ENCODE measurements around the gene DIAPH3. TPM values are rescaled to one million over a fixed set of nuclear protein-coding genes. Genes with fewer than 3 reads are reported as not detected.
"Not testable (repeated sequence)": the region's sequence is repeated elsewhere in the genome, so short reads cannot be mapped to it uniquely, and the experiment has no call there.

DIAPH3 gene
- total RNA-seq (2014; rRNA removed; shearing (Covaris generic)): 33.9 and 44.6 TPM in 2 replicates

GRCh38 chr13:60163478-60164233, at the start of gene DIAPH3:
TSS of gene DIAPH3 (minus strand) at chr13:60163928. CDS start at chr13:60163766, 162 bp downstream.
- DNase-seq (ENCODE audit: low read depth in 1 of 2, low spot score in 2 of 2): peak; percentile 89 to 96
- Histone ChIP-seq H3K27ac (peak within 1 kb of the TSS; percentile 99), H3K27me3 (replicated peaks) (no peaks in the 10 kb centered on the region), H3K4me1 (replicated peaks) (peaks cover 23% of the 10 kb centered on the region), H3K9me3 (replicated peaks) (no peaks in the 10 kb centered on the region), H3K4me3 (peak within 1 kb of the TSS; percentile 81), H3K36me3 (peaks cover 25% of the 10 kb centered on the region)

GRCh38 chr13:60213236-60213744, 49.6 kb upstream of the DIAPH3 start:
- no peak for DNase-seq (ENCODE audit: low read depth in 1 of 2, low spot score in 2 of 2)
- Histone ChIP-seq H3K4me1 (replicated peaks) (no peaks in the 10 kb centered on the region), H3K4me3 (no peak overlapping the region)

GRCh38 chr13:60211548-60211947, 47.8 kb upstream of the DIAPH3 start:
- no peak for DNase-seq (ENCODE audit: low read depth in 1 of 2, low spot score in 2 of 2)
- no peaks in the 10 kb centered on the region for H3K4me1 ChIP-seq (replicated peaks)
- no peaks in the 10 kb centered on the region for H3K9me3 ChIP-seq (replicated peaks)
- no peaks in the 10 kb centered on the region for H3K36me3 ChIP-seq
- H3K27me3 ChIP-seq (replicated peaks): no peaks in the 10 kb centered on the region; the same call in 1 of the 2 replicates
- H3K27ac ChIP-seq: no peak overlapping the region
- H3K4me3 ChIP-seq: no peak overlapping the region

More at GRCh38 chr13:60213236-60213744, 49.6 kb upstream of the DIAPH3 start:
- no peak overlapping the region for H3K27ac ChIP-seq
- H3K36me3 ChIP-seq: no peaks in the 10 kb centered on the region
- no peaks in the 10 kb centered on the region for H3K9me3 ChIP-seq (replicated peaks)
- H3K27me3 ChIP-seq (replicated peaks): no peaks in the 10 kb centered on the region; the same call in 1 of the 2 replicates

GRCh38 chr13:60210510-60211330, 47.0 kb upstream of the DIAPH3 start:
- DNase-seq (ENCODE audit: low read depth in 1 of 2, low spot score in 2 of 2): no peak
- H3K4me3 ChIP-seq: no peak overlapping the region
- H3K36me3 ChIP-seq: no peaks in the 10 kb centered on the region
- H3K9me3 ChIP-seq (replicated peaks): no peaks in the 10 kb centered on the region
- H3K27ac ChIP-seq: no peak overlapping the region
- H3K4me1 ChIP-seq (replicated peaks): no peaks in the 10 kb centered on the region
- H3K27me3 ChIP-seq (replicated peaks): no peaks in the 10 kb centered on the region; the same call in 1 of the 2 replicates

- not testable (repeated sequence) for H3K4me3 ChIP-seq; H3K9me3 ChIP-seq (replicated peaks); H3K27ac ChIP-seq; DNase-seq (ENCODE audit: low read depth in 1 of 2, low spot score in 2 of 2); H3K4me1 ChIP-seq (replicated peaks); H3K36me3 ChIP-seq; H3K27me3 ChIP-seq (replicated peaks)
Measured at GRCh38 chr13:60205499-60205898, 41.8 kb upstream of the DIAPH3 start.

GRCh38 chr13:60201286-60201685, 37.6 kb upstream of the DIAPH3 start:
- no peak for DNase-seq (ENCODE audit: low read depth in 1 of 2, low spot score in 2 of 2)
- H3K4me1 ChIP-seq (replicated peaks): no peaks in the 10 kb centered on the region
- no peak overlapping the region for H3K4me3 ChIP-seq
- H3K27ac ChIP-seq: no peak overlapping the region
- no peaks in the 10 kb centered on the region for H3K27me3 ChIP-seq (replicated peaks)
- no peaks in the 10 kb centered on the region for H3K36me3 ChIP-seq
- no peaks in the 10 kb centered on the region for H3K9me3 ChIP-seq (replicated peaks)

GRCh38 chr13:60195893-60196292, 32.2 kb upstream of the DIAPH3 start:
- DNase-seq (ENCODE audit: low read depth in 1 of 2, low spot score in 2 of 2); H3K4me3 ChIP-seq; H3K27me3 ChIP-seq (replicated peaks); H3K27ac ChIP-seq; H3K9me3 ChIP-seq (replicated peaks); H3K4me1 ChIP-seq (replicated peaks); H3K36me3 ChIP-seq: not testable (repeated sequence)

GRCh38 chr13:60182907-60183306, 19.2 kb upstream of the DIAPH3 start:
- no peaks in the 10 kb centered on the region for H3K36me3 ChIP-seq
- no peak overlapping the region for H3K4me3 ChIP-seq
- 0 out of 2 replicates have a peak, but pooled peaks cover 5% of the 10 kb centered on the region for H3K27me3 ChIP-seq (replicated peaks)
- DNase-seq (ENCODE audit: low read depth in 1 of 2, low spot score in 2 of 2): no peak
- no peaks in the 10 kb centered on the region for H3K9me3 ChIP-seq (replicated peaks)
- H3K27ac ChIP-seq: no peak overlapping the region
- H3K4me1 ChIP-seq (replicated peaks): no peaks in the 10 kb centered on the region

GRCh38 chr13:60178327-60178726, 14.6 kb upstream of the DIAPH3 start:
- H3K4me1 ChIP-seq (replicated peaks): no peaks in the 10 kb centered on the region

GRCh38 chr13:60175571-60175970, 11.8 kb upstream of the DIAPH3 start:
- no peaks in the 10 kb centered on the region for H3K36me3 ChIP-seq
- no peaks in the 10 kb centered on the region for H3K9me3 ChIP-seq (replicated peaks)
- no peaks in the 10 kb centered on the region for H3K4me1 ChIP-seq (replicated peaks)
- no peak overlapping the region for H3K4me3 ChIP-seq
- DNase-seq (ENCODE audit: low read depth in 1 of 2, low spot score in 2 of 2): no peak
- no peak overlapping the region for H3K27ac ChIP-seq
- H3K27me3 ChIP-seq (replicated peaks): peaks cover 4% of the 10 kb centered on the region; the same call in 1 of the 2 replicates

More at GRCh38 chr13:60178327-60178726, 14.6 kb upstream of the DIAPH3 start:
- Histone ChIP-seq H3K27ac (no peak overlapping the region), H3K9me3 (replicated peaks) (no peaks in the 10 kb centered on the region), H3K36me3 (no peaks in the 10 kb centered on the region), H3K27me3 (replicated peaks) (peaks cover 6% of the 10 kb centered on the region; the same call in 1 of the 2 replicates), H3K4me3 (no peak overlapping the region)
- DNase-seq (ENCODE audit: low read depth in 1 of 2, low spot score in 2 of 2): no peak

- no peaks in the 10 kb centered on the region for H3K9me3 ChIP-seq (replicated peaks)
- peaks cover 4% of the 10 kb centered on the region; the same call in 1 of the 2 replicates for H3K27me3 ChIP-seq (replicated peaks)
- no peak overlapping the region for H3K4me3 ChIP-seq
- DNase-seq (ENCODE audit: low read depth in 1 of 2, low spot score in 2 of 2): no peak
- H3K4me1 ChIP-seq (replicated peaks): no peaks in the 10 kb centered on the region
- no peaks in the 10 kb centered on the region for H3K36me3 ChIP-seq
- H3K27ac ChIP-seq: no peak overlapping the region
Measured at GRCh38 chr13:60174113-60174512, 10.4 kb upstream of the DIAPH3 start.

GRCh38 chr13:60172111-60172510, 8.4 kb upstream of the DIAPH3 start:
- Histone ChIP-seq H3K9me3 (replicated peaks) (no peaks in the 10 kb centered on the region), H3K4me3 (no peak overlapping the region)
- DNase-seq (ENCODE audit: low read depth in 1 of 2, low spot score in 2 of 2): no peak

GRCh38 chr13:60170414-60170813, 6.7 kb upstream of the DIAPH3 start:
- no peak for DNase-seq (ENCODE audit: low read depth in 1 of 2, low spot score in 2 of 2)
- no peaks in the 10 kb centered on the region for H3K9me3 ChIP-seq (replicated peaks)
- H3K36me3 ChIP-seq: no peaks in the 10 kb centered on the region
- H3K4me3 ChIP-seq: no peak overlapping the region
- H3K27ac ChIP-seq: no peak overlapping the region
- H3K4me1 ChIP-seq (replicated peaks): peaks cover 2% of the 10 kb centered on the region
- H3K27me3 ChIP-seq (replicated peaks): no peaks in the 10 kb centered on the region; the same call in 1 of the 2 replicates

More at GRCh38 chr13:60172111-60172510, 8.4 kb upstream of the DIAPH3 start:
- Histone ChIP-seq H3K27me3 (replicated peaks) (peaks cover 4% of the 10 kb centered on the region; the same call in 1 of the 2 replicates), H3K27ac (no peak overlapping the region), H3K4me1 (replicated peaks) (no peaks in the 10 kb centered on the region), H3K36me3 (no peaks in the 10 kb centered on the region)

Measured in SJSA1 (cell line).